ENCODE results near the gene EZH2.

DNA sequence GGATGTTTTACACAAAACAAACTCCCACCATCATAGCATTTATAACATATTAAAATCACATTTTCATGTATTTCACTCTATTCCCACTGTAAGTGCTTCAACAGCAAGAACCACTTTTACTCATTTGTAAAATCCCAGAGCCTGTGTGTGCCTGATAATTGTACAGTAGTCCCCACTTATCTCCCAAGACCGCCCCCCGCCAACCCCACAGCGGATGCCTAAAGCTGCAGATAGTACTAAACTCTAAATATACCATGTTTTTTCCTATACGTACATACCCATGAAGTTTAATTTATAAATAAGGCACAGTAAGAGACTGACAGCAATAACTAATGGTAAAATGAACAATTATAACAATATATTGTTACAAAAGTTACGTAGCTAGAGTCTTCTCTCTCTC is 33.5 kb downstream of the EZH2 start:
- TF ChIP-seq CBFB (CRISPR knock-in tag; IDR thresholded peaks at IDR 0.05; ENCODE audit: low read depth), result no peak
- TF ChIP-seq, protein P1, sequence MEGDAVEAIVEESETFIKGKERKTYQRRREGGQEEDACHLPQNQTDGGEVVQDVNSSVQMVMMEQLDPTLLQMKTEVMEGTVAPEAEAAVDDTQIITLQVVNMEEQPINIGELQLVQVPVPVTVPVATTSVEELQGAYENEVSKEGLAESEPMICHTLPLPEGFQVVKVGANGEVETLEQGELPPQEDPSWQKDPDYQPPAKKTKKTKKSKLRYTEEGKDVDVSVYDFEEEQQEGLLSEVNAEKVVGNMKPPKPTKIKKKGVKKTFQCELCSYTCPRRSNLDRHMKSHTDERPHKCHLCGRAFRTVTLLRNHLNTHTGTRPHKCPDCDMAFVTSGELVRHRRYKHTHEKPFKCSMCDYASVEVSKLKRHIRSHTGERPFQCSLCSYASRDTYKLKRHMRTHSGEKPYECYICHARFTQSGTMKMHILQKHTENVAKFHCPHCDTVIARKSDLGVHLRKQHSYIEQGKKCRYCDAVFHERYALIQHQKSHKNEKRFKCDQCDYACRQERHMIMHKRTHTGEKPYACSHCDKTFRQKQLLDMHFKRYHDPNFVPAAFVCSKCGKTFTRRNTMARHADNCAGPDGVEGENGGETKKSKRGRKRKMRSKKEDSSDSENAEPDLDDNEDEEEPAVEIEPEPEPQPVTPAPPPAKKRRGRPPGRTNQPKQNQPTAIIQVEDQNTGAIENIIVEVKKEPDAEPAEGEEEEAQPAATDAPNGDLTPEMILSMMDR (IDR thresholded peaks at IDR 0.05), result no peak
- TF ChIP-seq, protein P2, sequence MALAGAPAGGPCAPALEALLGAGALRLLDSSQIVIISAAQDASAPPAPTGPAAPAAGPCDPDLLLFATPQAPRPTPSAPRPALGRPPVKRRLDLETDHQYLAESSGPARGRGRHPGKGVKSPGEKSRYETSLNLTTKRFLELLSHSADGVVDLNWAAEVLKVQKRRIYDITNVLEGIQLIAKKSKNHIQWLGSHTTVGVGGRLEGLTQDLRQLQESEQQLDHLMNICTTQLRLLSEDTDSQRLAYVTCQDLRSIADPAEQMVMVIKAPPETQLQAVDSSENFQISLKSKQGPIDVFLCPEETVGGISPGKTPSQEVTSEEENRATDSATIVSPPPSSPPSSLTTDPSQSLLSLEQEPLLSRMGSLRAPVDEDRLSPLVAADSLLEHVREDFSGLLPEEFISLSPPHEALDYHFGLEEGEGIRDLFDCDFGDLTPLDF (CRISPR knock-in tag; IDR thresholded peaks at IDR 0.05), result no peak
